Fibroblast of skin of scalp (primary cell): Measurements from ENCODE around the gene PRR22. TPM values are rescaled to one million over a fixed set of nuclear protein-coding genes. Genes with fewer than 3 reads are reported as not detected.
A peak's percentile ranks its signal among the peaks of the same experiment; 100 is the strongest.

Experiments
- DNase-seq: peaks from one replicate; pipeline ENCODE4 v3.0.0-alpha.2; 2013
- polyA plus RNA-seq, 2 experiments: library from polyadenylated mRNA; unstranded; fragments of 120-200 nt; gene quantifications; one replicate each; pipeline ENCODE4 v1.2.1, GENCODE V29; 2013; ENCODE audit not compliant: insufficient read length in 2 of 2

Gene PRR22
- polyA plus RNA-seq (2013, experiment 1 of 2; ENCODE audit: insufficient read length) = 0.71 TPM
- polyA plus RNA-seq (2013, experiment 2 of 2; ENCODE audit: insufficient read length) = 0.87 TPM

DNA sequence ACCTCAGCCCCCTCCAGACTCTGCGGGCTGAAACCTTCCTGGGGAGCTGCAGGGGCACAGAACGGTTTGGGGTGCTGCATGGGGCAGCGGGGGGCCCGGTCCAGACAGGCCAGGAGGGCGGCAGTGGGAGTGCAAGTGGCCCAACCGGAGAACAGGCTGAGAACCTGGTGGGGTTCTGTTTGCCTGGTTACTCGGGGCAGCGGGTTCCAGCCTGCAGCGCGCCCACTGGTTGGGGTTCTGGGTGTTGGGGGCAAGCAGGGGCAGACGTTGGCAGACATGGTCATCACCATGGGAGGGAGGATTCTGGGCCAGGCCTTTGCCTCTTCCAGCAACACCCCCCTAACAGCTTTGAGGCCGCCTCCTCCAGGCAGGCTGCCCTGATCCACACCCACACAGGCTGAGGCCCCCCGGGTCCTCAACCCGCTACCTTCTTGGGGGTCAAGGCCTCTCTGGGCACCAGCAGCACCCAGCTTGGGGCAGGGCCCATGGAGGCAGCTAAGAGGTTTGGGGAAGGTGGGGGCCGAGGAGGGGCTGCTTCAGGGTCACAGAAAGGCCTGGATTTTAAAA, at the start of gene PRR22:
Gene PRR22 (minus strand): TSS at position 166 of the 567 bp plus-strand sequence. CDS start 86 bp downstream, at position 80.
- no peak for DNase-seq

DNA sequence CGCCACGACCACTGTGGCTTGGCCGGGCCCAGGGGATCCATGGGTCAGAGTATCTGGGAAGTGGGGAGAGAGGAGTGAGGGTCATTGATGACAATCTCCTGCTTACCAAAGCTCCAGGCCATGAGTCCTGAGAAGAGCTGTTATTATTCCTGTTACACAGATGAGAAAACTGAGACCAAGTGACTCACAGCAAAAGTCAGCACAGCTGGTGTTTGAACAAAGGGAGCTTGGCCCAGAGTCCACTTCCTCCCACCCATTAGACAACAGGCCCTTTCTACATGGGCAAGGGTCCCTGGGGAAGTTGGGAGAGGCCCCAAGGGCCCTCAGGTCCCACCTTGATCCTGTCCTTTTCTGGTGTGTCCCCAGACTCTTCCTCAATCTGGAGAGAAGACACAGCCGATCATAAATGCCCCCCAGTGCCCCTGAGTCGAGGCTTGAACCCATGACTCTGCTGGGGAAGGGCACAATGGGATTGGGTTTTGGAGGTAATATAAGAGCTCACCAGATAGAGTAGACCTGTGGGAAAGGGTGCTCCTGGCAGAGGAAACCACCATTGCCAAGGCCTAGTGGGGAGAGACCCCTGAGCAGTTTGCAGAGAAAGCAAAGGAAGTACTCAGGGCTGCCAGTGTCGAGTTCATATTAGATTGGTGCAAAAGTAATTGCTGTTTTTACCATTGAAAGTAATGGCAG, 48.1 kb upstream of the PRR22 start:
- no peak for DNase-seq

DNA sequence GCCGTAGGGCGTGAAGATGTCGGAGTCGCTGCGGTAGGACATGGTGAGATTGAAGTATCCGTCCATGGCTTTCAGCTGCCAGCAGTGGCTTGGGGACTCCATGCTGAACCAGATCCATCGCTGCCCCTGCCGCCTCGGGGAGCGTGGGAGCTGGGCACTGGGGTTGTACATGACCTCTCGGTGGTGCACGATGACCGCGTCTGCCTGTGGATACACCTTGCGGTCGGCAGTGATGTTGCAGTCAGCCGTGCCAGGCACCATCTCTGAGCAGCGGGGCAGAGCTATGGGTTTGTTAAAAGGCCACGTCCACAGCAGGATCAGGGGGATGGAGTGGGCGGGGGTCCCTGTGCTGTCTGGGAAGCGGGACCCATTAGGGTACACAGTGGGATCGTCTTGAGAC, 47.5 kb upstream of the PRR22 start:
- no peak for DNase-seq

DNA sequence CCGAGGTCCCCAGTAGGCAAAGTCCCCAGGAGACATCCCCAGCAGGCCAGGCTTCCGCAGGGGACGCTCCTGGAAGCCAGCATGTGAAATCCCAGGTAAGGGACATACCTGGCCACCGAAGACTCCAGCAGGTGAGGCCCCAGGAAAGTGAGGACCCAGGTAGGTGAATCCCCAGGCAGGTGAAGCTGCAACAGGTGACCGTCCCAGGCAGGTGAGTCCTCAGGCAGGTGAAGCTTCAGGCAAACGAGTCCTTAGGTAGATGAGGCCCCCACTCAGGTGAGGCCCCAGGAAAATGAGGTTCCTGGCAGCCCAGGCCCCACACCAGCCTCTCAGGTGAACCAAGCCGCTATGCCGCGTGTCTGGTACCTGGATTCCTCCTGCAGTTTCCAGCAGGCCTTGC, 46.6 kb upstream of the PRR22 start:
- no peak for DNase-seq

DNA sequence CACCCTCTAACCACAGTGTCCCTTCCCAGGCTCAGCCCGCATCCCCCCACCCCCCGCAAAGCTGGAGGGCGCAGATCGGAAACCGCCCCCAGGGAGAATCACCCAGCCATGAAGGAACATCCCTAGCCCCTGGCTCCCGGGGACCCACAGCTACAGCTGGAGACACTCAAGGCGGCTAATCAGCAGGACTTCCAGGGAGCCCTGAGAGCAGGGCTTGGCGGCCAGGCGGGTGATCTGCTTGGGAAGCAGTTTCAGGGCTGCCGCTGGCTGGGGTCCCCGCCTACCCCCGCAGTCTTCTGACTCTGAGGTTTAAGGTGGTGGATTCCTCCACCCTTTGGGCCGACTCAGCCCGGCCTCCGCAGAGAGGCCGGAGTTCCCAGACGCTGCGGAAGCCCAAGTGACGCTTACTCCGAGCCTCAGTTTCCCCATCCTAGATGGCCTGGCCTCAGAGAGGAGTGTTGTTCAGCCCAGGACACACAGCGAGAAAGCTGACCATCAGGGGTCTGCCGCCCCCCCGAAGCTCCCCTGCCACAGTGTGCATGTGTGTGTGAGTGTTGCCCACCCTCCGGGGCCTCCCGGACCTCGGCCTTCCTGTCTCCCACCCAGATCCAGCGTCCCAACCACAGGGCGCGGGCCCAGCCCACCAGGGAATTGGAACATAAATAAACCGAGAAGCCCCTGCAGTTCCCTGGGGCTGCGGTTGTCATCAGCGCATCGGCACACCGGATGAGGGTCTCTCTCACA, 45.2 kb upstream of the PRR22 start:
- DNase-seq = no peak

DNA sequence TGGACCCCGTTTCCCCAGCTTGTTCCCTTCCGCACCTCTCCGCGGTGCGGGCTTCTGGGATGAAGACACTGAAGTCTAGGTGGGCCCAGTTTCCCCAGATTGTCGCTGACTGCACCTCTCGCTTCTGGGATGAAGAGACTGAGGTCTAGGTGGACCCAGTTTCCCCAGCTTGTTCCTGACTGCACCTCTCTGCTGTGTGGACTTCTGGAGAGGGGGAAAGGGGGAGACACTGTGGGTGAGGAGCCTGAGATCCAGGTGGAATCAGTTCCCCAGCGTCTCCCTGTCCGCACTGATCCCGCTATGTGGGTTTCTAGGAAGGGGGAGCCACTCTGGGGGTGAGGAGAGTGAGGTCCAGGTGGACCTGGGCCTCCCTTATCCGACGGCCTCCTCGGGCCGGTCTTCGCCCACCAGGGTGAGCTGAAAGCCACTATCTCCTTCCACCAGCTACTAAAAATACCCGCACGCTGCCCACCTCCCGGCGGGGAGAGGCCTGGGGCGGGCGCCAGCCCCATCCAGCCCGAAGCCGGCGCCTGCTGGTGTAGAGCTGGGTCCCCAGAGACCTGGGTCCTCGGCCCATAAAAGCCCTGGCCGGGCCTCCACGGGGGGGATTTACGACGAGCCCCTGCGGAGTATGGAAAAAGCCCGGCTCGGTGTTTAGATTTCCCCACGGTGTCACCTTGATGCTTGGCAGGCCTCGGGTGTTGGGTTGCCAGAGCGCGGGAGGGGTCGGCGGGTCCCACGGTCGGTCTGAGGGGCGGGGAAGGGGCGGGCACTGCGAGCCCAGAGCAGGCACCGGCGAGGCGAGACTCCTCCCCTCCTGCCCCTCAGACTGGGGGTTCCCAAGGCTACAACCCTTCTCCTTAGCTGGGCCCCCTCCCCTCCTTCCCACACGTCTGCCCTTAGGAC, 44.4 kb upstream of the PRR22 start:
- DNase-seq = no peak

DNA sequence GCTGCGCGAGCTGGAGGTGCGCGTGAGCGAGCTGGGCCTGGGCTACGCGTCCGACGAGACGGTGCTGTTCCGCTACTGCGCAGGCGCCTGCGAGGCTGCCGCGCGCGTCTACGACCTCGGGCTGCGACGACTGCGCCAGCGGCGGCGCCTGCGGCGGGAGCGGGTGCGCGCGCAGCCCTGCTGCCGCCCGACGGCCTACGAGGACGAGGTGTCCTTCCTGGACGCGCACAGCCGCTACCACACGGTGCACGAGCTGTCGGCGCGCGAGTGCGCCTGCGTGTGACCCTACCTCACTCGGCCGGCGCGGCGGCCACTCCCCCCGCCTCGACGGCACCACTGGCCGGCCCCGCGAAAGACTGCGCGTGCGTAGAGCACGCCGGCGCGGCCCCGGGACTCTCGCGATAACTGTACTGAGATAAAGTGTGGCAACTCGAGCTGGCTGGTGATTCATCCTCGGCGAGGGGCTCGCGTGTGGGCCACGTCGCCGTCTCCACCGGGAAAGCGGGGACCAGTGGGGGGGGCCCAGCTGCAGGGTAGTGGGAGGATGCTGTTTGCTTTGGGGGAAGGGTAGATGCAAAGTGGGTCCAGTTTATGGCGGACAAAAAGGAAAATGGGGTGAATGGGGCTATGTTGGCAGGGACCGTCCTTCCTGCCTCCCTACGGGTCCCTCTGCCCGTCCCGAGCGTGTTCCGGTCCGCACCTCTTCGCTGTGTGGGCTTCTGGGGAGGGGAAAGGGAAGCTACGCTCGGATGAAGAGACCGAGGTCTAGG, 43.5 kb upstream of the PRR22 start:
- peak; percentile 90 for DNase-seq

DNA sequence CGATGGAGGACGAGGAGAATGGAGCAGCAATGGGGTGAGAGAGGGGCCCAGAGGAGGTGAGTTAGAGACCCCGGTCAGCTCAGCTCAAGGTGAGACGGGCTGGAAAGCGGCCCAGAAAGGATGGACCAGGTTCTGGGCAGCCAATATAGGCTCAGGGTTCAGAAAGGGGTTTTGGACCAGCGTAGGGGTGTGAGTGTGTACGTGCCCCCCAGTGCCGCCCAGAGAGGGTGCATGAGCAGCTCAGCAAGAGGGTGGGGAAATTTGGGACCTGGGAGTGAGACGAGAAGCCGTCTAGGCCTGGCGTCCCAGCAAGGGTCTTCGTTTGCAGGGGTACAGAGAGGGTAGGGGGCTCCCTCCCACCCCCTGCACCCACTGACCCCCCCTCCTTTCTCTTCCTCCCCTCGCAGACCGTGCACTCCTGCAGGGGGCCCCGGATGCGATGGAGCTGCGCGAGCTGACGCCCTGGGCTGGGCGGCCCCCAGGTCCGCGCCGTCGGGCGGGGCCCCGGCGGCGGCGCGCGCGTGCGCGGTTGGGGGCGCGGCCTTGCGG, 42.9 kb upstream of the PRR22 start:
- DNase-seq = no peak

DNA sequence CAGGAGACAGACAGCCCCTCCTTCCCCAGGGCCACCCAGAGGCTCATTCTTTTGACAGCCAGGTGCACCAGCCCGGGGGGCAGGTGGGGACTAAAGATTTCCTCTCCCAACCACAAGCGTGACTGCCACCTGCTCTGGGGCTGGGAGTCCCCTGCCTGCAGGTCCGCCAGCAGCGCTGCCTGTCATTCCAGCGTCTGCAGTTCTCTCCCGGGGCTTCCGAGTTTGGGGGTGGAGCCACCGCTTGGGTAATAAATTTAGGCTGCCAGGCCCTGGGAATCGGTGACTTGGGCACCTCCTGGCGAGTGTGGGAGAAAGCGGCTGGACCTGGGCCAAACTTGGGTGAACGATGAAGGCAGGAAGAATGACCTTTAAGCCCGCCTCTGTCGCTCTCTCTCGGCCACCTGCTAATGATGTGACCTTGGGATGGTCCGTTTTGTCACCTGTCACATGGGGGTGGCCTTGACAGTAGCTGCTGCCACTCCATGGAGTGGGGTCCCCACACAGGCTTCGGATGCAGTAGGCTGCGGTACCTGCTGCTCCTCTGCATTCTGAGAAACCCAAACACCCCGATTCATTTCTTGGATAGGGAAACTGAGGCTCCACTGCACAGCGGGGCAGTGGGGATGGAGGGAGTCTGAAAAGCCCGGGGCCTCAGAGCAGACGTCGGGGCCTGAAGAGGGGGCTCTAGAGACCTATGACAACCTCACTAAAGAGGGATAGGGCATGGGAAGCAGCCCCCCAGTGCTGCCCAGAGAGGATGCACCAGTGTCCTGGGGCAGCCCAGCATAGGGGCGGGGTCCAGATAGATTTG, 42.2 kb upstream of the PRR22 start:
- peak; percentile 52 for DNase-seq

DNA sequence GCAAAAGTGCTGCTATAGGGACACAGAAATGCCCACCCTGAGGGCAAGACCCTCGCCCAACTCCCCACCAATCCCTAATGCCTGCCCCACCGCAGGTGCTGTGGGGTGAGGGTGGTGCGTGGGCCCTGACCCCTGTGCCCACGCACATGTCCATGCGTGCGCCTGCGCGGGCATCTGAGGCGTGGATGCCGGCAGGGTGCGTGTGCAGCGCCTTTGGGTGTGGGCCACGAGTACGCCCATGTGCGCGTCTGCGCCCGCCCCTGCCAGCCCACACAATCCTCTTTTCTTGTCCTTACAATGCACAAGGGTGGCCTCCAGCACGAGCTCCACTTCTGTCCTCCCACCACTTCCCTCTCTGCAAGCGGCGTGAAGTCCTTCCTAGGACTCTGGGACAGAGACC, 40.6 kb upstream of the PRR22 start:
- no peak for DNase-seq

DNA sequence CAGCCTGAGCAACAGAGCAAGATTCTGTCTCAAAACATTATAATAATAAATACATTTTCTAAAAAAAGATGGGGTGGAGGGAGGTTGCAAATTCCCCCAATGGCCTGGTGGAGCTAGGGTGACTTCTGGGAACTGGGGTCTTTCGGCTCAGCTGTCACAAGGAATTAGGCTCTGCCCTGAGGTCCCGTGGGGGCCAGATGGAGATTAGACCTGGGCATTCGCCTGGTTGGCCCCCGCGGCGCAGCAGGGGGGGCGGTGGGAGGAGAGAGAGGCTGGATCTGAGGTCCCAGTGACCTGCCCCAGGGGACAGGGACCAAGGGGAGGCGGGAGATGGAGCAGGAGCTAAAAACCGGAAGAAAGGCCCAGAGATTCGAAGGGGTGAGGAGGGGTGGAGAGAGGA, 40.2 kb upstream of the PRR22 start:
- no peak for DNase-seq

DNA sequence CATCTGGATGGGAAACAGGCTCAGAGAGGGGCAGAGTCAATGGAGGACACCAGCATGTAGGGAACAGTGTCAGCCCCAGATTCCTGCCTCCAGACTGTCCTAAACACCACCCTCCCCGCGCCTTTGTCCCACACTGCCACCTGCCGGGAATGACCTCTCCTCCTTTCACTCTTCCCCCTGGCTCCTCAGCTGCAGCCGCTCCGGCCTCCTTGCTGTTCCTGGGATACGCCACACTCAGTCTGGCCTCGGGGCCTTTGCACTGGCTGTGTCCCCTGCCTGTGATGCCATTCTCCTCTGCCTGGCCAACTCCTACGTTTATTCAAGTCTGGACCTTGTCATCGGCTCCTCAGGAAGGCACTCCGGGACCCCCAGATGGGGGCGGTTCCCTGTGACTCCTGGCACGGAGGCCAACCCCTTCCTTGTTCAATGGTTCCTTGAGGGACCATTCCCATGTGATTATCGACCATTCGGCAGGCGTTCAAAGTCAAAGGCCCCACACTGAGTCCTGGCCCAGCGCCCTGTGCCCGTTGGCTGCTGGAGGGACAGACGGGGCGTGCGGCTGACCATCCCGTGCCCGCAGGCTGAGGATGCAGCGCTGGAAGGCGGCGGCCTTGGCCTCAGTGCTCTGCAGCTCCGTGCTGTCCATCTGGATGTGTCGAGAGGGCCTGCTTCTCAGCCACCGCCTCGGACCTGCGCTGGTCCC, 39.2 kb upstream of the PRR22 start:
- DNase-seq = no peak

DNA sequence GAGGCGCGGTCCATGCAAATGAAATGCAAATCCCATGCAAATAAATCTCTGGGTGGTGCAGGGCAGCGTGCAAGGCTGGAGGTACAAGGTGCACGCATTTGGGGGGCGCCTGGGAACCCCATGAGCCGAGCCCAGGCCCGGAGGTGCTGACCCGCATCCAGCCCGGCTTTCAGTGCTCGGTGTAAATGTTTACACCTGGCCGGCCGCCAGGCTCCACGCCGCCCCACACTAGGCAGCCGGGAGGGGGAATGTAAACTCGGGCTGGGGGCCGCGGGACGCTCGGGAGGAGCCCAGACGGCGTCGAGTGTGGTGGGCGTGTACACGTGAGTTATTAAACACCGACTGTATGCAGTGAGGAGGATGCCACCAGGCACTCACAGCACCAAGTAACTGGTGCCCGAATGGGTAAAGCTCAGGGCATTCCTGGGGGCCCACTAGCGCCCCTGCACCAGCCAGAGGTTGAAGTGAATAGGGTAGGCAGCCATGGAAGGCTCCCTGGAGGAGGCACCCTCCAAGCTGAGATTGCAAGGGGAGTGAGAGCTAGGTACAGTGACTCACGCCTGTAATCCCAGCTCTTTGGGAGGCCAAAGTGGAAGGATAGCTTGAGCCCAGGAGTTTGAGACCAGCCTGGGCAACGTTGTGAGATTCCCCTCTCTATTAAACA, 37.8 kb upstream of the PRR22 start:
- DNase-seq = no peak

DNA sequence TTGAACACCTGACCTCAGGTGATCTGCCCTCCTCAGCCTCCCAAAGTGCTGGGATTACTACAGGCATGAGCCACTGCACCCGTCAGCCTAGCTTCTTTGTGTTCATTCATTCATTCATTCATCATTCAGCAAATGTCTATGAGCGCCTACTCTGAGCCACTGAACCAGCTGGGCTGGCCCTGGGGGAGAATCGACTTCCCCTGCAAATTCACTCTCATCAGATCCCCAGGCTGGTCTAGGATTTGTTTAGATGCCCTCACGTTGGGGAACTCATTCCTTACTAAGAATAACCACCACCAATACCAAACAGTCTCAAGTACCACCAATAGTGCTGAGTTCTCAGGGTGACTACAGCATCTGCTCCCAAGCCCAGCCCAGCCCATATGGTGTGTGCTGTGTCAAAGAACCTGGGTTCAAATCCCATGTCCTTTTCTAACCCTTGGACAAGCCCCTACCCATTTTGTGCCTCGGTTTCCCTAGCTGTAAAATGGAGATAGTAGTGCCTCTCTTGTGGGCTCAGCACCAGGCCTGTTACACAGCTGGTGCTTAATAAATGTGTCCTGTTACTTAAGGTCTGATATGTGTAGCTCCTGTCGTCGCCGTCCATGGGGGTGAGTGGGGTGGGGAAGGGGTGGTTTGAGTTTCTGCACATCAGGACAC, 37.1 kb upstream of the PRR22 start:
- DNase-seq = no peak

DNA sequence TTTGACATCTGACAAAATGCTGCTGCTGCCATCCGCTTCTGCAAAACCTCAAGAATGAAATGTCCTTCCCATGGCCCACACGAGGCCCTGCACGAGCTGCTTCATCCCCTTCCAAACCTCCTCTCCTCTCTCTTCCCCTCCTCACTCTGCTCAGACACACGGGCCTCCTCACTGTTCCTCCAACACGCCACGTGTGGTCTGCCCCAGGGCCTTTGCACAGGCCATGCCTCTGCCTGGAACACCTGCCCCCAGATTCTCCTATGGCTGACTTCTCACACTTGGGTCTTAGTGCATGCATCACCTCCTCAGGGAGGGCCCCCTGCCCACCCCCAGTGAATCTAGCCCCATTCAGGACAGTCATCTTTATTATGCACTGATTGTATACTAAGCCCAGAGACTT, 36.2 kb upstream of the PRR22 start:
- DNase-seq = no peak

DNA sequence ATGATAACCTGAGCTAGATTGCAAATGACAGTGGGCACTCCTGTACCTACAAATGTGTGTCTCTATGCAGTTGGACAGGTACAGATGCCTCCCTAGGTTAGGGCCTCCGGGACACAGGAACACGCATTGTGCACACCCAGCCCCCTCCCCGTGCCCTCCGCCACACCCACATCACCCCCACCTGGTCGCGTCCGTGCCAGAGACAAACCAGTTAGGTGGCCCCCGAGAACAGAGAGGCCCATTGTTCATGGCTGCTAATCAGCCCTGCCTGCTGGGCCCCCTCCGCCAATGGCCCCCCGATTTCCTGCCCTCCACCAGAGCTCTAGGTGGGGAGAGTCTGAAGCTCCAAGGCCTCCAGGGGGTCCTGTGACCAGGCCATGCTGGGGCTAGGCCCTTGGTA, 34.0 kb upstream of the PRR22 start:
- no peak for DNase-seq

DNA sequence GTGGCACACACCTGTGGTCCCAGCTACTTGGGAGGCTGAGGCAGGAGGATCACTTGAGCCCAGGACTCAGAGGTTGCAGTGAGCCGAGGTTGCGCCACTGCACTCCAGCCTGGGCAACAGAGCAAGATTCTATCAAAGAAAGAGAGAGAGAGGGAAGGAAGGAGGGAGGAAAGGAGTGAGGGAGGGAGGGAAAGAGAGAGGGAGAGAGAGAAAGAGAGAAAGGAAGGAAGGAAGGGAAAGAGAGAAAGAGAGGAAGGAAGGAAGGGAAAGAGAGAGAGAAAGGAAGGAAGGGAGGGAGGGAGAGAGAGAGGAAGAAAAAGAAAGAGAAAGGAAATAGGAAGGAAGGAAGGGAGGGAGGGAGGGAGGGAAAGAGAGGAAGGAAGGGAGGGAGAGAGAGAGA, 32.7 kb upstream of the PRR22 start:
- no peak for DNase-seq

DNA sequence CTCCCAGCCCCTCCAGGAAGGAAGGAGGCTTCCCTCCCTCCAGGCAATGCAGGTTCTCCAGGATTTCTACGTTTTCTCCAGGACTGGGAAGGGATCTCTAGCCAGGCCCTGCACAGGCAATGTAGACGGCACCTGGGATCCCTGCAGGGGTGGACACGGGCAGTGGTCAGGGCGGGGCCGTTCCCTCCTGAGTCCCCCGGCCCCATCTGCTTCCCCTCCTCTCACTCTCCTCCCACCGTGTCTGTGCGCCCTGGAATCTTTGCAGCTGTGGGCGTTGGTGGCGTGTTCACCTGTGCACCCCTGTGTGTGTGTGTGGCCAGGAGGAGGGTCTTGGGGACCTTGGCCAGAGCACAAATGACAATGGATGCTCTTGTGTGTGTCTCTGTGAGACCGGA, 30.3 kb upstream of the PRR22 start:
- DNase-seq = no peak
